ENCODE measurements around the gene JAG1. TPM values are rescaled to one million over a fixed set of nuclear protein-coding genes. Genes with fewer than 3 reads are reported as not detected.

JAG1 gene
- total RNA-seq, 1 donor from 2014 or later: 155 TPM

DNA sequence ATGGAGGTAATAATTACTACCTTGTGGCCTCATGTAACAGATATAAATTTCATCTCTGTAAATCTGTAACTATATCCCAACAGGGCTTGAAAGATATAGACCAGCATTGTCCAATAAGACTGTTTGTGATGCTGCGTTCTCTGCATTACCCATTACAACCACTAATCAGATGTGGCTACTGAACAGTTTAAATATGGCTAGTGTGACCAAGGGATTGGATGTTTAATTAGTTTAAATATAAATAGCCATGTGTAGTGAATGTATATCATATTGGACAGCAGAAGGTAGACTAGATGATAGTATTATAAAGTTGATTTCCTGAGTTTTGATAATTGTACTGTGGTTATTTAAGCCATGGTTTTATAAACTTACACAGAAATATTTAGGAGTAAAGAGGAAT lies 27.8 kb upstream of the JAG1 start:
- no peak for DNase-seq (ENCODE audit: extremely low read depth, low read depth, low spot score)

DNA sequence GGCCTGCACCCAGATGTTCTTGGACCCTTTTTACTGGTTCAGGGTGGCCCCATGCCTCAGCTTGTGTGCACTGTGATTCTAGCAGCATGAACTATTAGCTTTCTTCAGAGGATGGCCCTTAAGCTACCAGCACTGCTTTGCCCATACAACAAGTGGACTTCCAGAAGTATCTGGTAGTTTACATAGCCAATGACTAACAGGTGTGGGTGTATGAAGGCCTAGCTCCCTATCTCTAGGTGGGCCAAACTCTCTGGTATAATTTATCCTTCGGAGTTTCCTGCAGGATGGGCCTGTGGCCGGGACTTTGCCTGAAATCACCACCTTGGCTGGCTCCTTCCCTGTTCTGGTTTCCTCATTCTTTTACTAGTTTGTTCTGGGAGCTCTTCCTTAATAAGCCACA lies 26.1 kb upstream of the JAG1 start:
- no peak for DNase-seq (ENCODE audit: extremely low read depth, low read depth, low spot score)

DNA sequence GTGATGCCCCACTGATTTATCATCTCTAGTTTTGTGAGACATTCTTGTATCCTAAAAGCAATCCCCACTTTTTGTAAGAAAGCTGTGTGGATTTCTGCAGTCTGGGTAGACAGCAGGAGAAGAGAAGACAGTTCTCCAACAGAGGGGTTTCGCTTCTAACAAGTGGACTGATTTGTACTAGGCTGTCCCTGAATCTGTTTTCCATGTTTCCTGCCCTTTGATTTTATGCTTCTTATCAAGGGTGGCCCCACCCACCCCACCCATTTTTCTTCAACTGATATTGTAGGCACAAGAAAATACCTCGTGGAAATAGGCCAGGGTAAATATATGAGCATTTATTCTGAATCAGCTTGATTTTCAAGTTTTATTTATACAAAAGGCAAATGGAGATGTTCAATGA lies 25.7 kb upstream of the JAG1 start:
- no peak for DNase-seq (ENCODE audit: extremely low read depth, low read depth, low spot score)

DNA sequence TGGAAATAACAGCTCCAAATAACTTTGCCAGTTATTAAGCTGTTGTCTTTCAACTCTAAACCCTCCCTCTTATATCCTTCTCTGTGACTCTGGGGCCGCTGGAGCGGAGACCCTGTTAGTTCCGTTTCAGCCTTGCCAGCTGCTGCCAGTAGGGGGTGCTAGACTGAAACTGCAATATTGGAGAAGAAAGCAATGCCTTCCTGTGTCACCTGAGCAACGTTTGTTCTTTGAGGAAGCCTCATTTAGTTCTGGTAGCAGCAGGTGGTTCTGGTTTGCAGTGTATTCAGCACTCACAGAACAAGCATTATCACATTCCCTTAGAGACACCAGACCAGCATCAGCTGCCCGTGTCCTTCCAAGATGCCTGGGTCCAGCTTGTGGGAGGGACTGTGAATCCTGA lies 22.9 kb upstream of the JAG1 start:
- DNase-seq (ENCODE audit: extremely low read depth, low read depth, low spot score): no peak

DNA sequence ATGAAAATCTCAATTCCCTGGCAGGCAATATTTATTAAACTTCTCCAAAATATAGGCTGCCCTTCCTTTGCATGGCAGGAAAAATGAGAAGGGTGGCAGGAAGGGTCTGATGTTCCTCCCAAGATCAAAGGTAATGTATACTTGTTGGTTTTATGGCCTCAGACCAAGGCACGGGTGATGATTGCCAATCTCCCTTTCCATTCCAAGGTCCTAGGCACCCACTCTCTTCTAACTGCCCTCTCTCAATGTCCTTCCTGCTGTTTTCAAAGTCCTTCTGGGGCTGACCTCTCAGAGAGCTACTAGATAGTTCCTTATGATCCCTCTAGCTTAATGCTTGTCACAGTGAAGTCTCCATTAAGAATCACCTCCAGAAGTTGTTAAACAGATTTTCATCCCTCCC lies 15.6 kb upstream of the JAG1 start:
- no peak for DNase-seq (ENCODE audit: extremely low read depth, low read depth, low spot score)

DNA sequence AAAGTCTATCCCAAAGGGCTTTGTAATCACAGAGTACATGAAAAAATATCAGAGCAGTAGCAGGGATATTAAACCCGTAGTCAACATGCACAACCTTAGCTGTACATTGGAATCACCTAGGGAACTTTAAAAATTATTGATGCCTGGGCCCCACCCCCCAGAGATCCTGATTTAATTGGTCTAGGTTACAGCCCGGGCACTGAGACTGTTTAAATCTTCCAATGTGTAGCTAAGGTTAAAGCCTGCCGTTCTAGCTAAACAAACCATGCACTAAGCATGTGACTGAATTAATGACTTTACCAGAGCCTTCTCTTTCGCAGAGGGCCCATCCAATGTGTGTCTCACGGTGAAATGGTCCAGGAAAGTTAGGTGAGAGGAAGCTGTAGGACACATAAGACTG lies 14.1 kb upstream of the JAG1 start:
- no peak for DNase-seq (ENCODE audit: extremely low read depth, low read depth, low spot score)

DNA sequence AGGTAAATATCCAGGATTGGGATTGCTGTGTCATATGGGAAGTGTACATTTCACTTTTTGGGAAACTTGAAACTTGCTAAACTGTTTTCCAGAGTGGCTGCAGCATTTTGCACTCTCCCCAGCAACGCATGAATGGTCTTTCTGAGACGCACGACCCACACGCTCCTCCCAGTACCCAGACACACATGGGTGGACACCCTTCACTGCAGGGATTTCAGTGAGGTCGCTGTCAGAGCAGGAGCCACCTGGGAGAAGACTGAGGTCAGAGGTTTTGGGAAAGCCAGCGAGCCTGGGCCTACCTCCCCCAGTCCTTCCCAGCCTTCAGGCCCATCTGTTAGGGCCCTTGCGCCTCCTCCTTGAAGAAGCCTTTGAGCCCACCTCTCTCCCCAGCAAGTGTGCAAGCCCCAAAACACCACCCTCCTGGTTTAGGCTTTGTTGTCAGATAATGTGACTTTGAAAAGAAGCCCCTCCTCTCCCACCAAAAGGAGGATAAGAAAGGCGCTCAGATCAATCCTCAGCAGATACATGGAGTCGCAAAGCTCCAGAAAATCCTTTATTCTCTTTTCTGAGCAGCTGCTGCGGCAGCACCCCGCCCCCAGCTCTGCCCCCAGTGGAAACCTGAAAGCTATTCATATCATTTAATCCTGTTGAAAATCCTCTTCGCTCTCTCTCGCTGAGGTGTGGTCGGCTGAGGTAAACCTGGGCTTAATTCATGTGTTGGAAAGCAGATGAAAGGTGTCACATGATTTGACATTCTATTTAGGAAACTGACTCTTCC lies 12.7 kb upstream of the JAG1 start:
- DNase-seq (ENCODE audit: extremely low read depth, low read depth, low spot score): no peak

DNA sequence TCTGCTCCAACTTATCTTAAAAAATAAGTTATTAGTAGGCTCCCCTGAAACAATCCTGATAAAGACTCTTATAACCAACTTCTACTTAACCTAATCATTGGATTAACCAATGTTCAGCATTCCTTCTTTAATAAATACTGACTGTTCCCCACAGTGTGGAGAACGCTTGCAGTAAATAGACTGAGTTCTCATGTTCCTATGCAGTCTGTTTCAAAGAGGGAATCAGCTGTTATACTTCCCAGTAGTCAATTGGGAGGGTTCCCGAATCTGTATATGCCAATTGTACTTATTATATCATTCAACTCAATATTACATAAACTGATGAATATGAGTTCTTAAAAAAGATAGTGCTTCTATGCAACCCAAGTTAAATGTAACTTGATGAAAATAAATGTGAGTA lies 9.7 kb upstream of the JAG1 start:
- DNase-seq (ENCODE audit: extremely low read depth, low read depth, low spot score): no peak

DNA sequence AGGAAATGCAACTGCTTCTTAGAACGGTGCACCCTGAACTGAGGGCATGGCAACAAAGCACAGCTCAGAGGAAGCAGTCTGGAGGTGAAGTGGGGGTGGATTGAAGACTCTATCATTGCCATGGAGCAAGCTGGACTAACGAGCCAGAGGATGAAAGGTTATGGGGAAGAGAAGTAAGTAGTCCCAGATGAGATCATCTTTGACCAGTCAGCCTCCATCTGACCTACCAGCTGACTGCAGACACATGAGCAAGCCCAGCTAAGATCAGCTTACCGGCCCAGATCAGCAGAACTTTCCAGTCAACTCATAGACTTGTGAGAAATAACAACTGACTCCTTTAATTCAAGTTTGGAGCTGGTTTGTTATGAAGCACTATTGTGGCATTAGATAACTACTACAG lies 9.1 kb upstream of the JAG1 start:
- DNase-seq (ENCODE audit: extremely low read depth, low read depth, low spot score): no peak

DNA sequence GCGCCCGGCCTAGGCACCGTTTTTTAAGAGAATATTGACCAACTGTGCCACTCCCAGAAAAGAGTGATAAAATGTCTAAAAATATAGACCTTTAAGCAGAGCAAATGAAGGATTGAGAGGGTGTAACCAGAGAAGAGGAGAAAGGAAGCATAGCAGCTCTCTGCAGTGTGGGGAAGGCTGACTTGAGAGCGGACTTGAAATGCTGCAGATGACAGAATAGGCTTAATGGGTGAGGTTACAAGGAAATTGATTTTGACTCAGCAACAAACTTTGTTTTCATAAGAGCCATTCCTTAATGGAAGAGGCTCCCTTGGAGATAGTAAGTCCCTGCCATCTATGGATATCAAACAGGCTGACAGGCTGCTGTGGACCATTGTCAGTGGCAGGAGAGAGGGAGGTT lies 7.7 kb upstream of the JAG1 start:
- DNase-seq (ENCODE audit: extremely low read depth, low read depth, low spot score): no peak

DNA sequence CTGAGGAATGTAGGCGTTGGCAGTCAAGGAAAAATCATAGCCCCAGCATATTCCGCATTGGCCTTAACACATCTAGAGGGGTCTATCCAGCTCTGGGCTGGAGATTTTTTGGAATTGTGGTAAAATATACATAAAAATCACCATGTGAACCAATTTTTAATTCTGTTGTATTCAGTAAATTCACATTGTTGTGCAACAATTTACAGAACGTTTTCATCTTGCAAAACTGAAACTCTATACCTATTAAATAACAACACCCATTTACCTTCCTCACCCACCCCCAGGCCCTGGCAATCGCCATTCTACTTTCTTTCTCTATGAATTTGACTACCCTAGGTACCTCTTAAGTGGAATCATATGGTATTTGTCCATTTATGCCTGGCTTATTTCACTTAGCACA lies 6.8 kb upstream of the JAG1 start:
- DNase-seq (ENCODE audit: extremely low read depth, low read depth, low spot score): no peak

DNA sequence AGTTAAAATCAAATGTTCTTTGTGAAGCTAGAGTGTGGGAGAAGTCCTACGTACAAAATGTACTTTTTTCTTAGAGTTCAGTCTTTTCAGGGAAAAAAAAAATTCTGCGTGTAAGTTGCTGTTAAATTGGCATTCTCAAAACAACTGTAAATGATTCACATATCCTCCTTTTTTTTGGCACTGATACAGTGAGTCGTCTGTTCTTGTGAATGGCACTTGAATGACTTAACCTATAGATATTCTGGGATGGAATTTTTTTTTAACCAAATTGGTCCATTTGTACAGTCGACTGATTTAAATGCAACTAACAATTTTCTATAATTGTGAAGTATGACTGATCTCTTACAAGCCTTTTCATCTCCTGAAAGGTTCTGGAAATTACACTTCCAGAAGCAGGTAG lies 5.5 kb upstream of the JAG1 start:
- no peak for DNase-seq (ENCODE audit: extremely low read depth, low read depth, low spot score)

DNA sequence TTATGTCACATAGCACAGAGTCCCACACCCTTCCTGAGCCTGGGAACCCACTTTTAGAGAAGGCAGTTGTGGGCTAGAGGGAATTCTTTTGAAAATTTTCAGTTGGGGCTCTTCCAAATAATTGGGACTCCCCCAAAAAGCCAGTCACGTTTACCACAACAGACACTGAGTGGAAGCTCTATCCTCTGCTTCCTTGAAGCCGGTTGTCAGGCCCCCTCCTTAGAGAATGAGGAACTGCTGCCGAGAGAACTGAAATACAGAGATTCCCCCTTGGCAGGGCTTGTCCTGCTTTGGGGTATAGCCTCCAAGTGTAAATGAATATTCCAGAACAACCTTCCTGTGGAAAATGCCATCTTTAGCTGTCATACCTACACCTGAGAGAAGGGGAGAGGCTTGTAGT lies 2.7 kb upstream of the JAG1 start:
- no peak for DNase-seq (ENCODE audit: extremely low read depth, low read depth, low spot score)

DNA sequence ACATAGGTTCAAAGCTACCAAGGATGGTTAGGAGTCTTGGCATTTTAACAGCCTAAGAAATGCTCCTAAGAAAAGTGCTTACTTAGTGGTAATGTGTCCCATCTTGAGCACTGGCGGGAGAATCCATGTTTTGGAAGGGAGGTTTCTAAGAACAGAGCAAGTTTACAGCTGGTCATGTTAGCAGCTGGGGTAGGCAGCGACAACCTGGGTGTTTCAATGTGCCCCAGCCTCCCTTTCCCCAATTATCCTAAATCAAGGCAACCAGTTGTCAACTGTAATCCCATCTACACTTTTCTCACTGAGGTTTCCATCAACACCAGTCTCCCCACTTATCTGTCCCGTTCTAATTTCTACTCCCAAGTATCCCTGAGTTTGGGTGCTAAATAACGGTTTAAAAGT lies 1.6 kb upstream of the JAG1 start:
- DNase-seq (ENCODE audit: extremely low read depth, low read depth, low spot score): no peak

DNA sequence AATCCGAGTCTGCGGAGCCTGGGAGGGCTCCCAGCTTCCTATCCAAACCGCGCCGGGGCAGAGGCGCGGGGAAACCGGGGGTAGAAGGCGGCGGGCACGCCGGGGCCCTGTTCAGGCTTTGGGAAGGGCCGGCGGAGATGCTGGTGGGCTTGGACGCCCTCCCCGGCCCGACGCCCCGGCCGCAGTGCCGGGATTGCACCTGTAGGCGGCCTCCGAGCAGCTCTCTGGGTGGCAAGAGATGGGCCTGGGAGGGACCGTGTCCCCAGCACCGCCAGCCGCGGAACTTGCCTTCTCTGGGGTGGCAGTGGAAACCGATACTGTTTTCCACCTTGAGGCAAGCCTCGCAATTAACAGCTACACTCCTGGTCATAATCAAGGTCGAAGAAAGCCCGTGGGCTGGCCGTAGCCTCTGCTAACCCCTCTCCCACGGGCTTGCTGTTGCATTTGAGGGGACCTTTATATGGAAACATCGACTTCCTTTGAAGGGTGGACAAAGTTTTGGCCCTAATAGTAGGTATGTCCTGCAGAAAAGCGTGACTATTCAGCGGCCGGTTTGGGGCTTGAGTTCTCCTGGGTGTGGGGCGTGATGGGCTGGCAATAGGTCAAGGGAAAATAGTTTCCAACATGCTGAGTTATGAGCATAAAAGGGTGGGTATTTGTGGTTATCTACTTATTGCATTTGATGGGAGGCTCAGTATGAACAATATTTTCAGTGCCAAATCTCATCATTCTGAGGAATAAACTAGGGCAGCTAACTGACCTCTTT lies 1.1 kb upstream of the JAG1 start:
- DNase-seq (ENCODE audit: extremely low read depth, low read depth, low spot score): no peak

DNA sequence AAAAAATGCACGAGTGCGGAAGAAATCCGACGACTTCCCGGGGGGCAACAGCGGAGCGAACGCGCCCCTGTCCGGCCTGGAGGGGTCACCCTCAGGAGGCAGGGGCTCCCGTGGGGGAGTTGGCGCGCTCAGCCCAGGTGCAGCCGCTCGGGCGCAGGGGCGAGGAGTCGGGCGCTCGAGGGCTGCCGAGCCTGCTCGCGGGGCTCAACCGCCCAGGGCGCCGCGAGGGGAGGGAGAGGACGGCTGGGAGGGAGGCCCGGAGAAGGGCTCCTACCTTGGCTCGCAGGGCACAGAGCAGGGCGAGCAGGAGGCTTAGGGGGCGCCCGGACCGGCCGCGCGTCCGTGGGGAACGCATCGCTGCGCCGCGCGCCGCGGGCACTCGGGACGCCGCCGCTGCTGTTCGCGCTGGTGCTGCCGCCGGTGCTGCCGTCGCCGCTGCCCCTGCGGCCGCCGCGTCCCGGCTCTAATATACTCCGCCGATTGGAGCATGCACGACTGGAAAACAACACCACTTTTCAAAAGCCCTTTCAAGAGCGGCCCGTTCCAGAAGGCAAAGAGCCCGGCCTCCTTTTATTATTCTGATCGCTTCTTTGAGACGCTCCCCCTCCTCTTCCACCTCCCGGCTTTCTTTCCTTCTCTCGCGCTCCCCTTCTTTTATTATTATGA lies 490 bp downstream of the JAG1 start:
- DNase-seq (ENCODE audit: extremely low read depth, low read depth, low spot score): no peak

DNA sequence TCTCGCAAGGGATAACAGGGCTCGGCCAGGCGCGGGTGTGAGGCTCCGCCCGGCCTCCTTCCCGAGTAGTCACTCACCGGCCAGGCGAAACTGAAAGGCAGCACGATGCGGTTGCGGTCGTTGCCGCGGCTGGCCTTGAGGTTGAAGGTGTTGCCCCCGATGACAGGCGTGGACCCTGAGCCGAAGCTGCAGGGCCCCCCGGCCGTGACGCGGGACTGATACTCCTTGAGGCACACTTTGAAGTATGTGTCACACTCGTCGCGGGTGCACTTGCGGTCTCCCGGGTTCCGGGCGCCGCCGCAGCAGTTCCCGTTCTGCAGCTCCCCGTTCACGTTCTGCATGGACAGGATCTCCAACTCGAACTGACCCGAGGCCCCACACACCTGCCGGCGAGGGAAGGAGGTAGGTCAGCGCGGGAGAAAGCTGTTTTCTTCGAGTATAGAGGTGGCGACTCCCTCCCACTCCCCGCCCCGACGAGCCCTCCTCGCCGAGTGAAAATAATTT lies 1.1 kb downstream of the JAG1 start:
- DNase-seq (ENCODE audit: extremely low read depth, low read depth, low spot score): no peak

DNA sequence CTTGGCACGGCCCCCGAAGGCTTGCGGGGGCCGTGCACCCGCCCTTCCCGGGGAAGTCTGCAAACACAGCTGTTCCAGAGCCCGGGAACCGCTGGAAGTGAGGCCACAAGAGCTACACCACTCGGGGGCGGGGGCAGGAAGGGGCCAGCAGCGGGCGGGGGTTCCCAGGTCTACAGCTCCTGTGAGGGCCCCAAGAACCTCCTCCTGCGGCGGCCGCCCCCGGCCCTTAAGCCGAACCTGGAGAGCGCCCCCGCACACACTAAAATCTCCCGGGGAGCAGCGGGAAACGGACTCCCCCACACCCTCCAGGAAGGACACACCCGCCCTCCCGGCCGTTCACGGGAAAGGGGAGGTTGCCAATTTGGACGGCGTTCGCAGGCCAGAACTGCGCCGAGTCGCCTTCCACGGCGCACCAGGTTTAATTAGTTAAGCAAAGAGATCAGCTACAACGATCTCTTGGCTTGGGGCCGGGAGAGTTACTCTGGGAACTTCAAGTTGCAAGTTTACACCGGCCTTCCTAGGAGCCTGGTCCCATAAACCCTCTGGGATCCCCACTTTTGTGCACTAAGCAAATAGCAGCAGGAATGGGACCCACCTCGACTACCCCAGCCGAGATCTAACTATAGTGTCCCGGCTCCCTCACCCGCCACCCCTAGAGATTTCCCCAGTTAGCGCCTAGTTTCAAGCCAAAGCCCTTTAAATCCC lies 1.7 kb downstream of the JAG1 start:
- DNase-seq (ENCODE audit: extremely low read depth, low read depth, low spot score): no peak

DNA sequence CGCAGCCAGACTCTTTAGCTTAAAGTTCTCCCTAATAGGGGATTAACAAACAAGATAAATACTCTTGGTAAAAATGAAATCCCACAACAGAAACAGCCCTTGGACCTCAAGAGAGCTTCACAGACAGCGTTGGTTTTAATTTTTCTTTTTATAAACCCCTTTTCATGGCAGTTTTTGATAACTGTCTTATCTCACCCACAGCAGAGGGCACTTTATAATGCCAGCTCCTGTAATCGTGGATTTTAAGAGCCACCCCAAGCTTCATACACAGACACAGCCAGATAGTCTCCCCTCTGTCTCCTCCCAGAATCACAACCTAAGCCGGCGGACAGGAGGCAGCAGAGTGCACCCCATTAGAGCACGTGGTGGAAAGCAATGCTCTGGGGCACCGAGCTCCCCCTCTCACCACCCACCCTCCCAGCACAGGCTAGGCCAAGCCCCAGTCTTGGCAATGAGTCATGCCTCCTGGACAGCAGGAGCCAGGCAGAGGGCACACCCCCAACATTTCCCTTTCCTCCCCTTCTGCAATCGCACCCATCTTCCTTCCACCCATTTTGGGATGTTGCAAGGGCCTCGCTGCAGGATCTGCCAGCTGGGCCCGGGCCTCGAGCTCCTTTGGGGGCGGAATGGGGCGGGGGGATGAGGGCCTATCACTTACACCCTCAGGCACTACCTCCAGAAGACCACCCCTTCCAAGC lies 2.4 kb downstream of the JAG1 start:
- DNase-seq (ENCODE audit: extremely low read depth, low read depth, low spot score): no peak

DNA sequence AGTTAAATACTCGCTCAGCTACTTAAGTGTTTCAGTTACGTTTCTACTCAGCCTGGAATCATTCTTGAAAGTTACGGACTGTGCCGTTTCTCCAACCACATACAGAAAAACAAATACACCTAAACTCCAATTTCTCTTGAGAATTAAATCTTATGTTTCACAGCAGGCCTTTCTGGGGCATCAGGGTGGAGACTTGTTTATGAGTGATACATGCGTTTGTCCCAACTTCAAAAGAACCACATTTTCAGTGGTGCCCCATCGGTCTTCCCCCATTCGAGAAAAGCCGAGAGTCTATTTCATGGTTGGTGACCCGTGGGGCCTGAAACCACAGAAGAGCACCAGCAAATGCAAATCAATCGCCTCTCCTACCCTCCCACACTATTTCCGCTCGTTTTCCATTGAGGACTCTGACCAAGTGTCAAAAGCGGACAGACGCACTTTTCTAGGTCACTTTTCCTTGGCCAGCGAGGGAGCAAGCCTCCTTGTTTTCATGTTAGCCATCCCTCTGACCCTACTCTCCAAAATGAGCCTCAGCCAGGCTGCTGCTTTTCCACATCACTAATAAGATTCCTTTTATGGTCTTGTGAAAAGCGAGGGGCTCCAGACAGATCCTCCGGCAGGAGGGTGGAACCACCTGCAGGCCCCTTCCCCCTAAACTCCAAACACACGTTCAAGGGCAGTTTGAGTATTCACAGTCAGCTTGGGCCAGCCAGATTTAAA lies 3.1 kb downstream of the JAG1 start:
- DNase-seq (ENCODE audit: extremely low read depth, low read depth, low spot score): no peak

All from glomerular endothelial cell (primary cell).